Uterus (tissue), 2 donors: Measurements from ENCODE around the gene PIGH.

Experiments used
- CTCF ChIP-seq, 4 experiments: fragments of 200-600 bp in 2 of 4; fragments of 450-650 bp in 2 of 4; sonication (generic) in 2 of 4; IDR thresholded peaks; one replicate each; pipeline ENCODE4 v1.5.1; 2016 to 2019; ENCODE audit warnings: antibody characterized with exemption in 4 of 4, mild to moderate bottlenecking in 2 of 4, moderate library complexity in 1 of 4
- POLR2A ChIP-seq, 2 donors: fragments of 450-650 bp; IDR thresholded peaks; one replicate each; pipeline ENCODE4 v1.6.1; 2016; ENCODE audit warnings: antibody characterized with exemption in 2 of 2, mild to moderate bottlenecking in 1 of 2, moderate library complexity in 1 of 2

DNA sequence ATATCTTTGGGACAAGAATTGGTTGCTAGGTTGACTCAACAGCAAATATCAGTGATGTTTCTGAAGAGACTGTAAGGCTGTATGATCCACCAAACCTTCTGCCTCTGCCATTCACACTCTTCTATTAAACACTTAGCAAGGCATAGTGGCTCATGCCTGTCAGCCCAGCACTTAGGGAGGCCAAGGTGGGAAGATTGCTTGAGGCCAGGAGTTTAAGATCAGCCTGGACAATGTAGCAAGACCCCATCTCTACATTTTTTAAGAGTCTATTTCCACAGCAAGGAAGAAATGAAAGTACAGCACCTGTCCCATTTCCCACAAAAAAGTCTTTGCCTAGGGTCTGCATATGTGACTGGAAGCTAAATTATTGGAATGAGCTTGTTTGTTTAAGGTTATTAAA is 27.5 kb upstream of the PIGH start:
- TF ChIP-seq POLR2A (IDR thresholded peaks at IDR 0.05), result no peak
- no peak for TF ChIP-seq CTCF (IDR thresholded peaks at IDR 0.05)
